MM.1S (cell line): ENCODE results near the gene MRPS18B.

Experiments
- DNase-seq: peaks from one replicate; pipeline ENCODE4 v3.0.0-alpha.2; 2015
- H2AFZ ChIP-seq: fragments of 300-600 bp; sonication (generic); 2 replicates; pipeline ENCODE4 v1.6.0; 2016; ENCODE audit warnings: antibody characterized with exemption, low read length
- H3F3A ChIP-seq: fragments of 300-600 bp; sonication (generic); 2 replicates; pipeline ENCODE4 v1.6.1; 2016; ENCODE audit warnings: mild to moderate bottlenecking, antibody characterized with exemption, low read length, moderate library complexity, mixed read lengths; ENCODE audit not compliant: insufficient read depth
- H3K27ac ChIP-seq: fragments of 300-600 bp; sonication (generic); 2 replicates; pipeline ENCODE4 v1.5.1; 2016; ENCODE audit warnings: mild to moderate bottlenecking, low read length
- H3K27me3 ChIP-seq: fragments of 300-600 bp; sonication (generic); replicated peaks from 2 replicates; pipeline ENCODE4 v1.6.0; 2016; ENCODE audit warnings: low read length; ENCODE audit not compliant: insufficient read depth
- H3K36me3 ChIP-seq: fragments of 300-600 bp; sonication (generic); replicated peaks from 2 replicates; pipeline ENCODE4 v1.6.1; 2016; ENCODE audit warnings: mild to moderate bottlenecking, low read length, mixed read lengths; ENCODE audit not compliant: insufficient read depth
- H3K4me1 ChIP-seq: fragments of 300-600 bp; sonication (generic); 2 replicates; pipeline ENCODE4 v1.6.1; 2016; ENCODE audit warnings: low read length, mixed read lengths
- H3K4me2 ChIP-seq: fragments of 300-600 bp; sonication (generic); 2 replicates; pipeline ENCODE4 v1.6.0; 2016; ENCODE audit warnings: low read depth, low read length
- H3K4me3 ChIP-seq: fragments of 300-600 bp; sonication (generic); 2 replicates; pipeline ENCODE4 v1.5.1; 2016; ENCODE audit warnings: low read length, mixed read lengths
- H3K79me2 ChIP-seq: fragments of 300-600 bp; sonication (generic); 2 replicates; pipeline ENCODE4 v1.6.1; 2016; ENCODE audit warnings: mixed run types, low read length, mixed read lengths
- H3K9ac ChIP-seq: fragments of 300-600 bp; sonication (generic); 2 replicates; pipeline ENCODE4 v1.6.1; 2016; ENCODE audit warnings: low read length, mixed read lengths
- H3K9me2 ChIP-seq: fragments of 300-600 bp; sonication (generic); replicated peaks from 2 replicates; pipeline ENCODE4 v1.6.1; 2016; ENCODE audit warnings: mild to moderate bottlenecking, low read length, mixed read lengths; ENCODE audit not compliant: insufficient read depth
- H3K9me3 ChIP-seq: fragments of 300-600 bp; sonication (generic); replicated peaks from 2 replicates; pipeline ENCODE4 v1.6.1; 2016; ENCODE audit warnings: mild to moderate bottlenecking, low read length, mixed read lengths; ENCODE audit not compliant: insufficient read depth
- H4K20me1 ChIP-seq: fragments of 300-600 bp; sonication (generic); 2 replicates; pipeline ENCODE4 v1.6.1; 2016; ENCODE audit warnings: mild to moderate bottlenecking, low read length, moderate library complexity, mixed read lengths; ENCODE audit not compliant: insufficient read depth
- EZH2 ChIP-seq: fragments of 300-600 bp; sonication (generic); optimal IDR thresholded peaks from 2 replicates; pipeline ENCODE3; 2017; ENCODE audit warnings: low read depth, mild to moderate bottlenecking, antibody characterized with exemption, low read length, mixed read lengths
- EZH2phosphoT487 ChIP-seq: fragments of 300-600 bp; sonication (generic); IDR thresholded peaks from 2 replicates; pipeline ENCODE4 v1.6.1; 2018; ENCODE audit warnings: antibody characterized with exemption, low read length
- TF ChIP-seq, protein P1 (sequence below): fragments of 300-600 bp; sonication (generic); IDR thresholded peaks from 2 replicates; pipeline ENCODE4 v1.5.1; 2016; ENCODE audit warnings: antibody characterized with exemption, low read length, mixed read lengths

MRPS18B gene

DNA sequence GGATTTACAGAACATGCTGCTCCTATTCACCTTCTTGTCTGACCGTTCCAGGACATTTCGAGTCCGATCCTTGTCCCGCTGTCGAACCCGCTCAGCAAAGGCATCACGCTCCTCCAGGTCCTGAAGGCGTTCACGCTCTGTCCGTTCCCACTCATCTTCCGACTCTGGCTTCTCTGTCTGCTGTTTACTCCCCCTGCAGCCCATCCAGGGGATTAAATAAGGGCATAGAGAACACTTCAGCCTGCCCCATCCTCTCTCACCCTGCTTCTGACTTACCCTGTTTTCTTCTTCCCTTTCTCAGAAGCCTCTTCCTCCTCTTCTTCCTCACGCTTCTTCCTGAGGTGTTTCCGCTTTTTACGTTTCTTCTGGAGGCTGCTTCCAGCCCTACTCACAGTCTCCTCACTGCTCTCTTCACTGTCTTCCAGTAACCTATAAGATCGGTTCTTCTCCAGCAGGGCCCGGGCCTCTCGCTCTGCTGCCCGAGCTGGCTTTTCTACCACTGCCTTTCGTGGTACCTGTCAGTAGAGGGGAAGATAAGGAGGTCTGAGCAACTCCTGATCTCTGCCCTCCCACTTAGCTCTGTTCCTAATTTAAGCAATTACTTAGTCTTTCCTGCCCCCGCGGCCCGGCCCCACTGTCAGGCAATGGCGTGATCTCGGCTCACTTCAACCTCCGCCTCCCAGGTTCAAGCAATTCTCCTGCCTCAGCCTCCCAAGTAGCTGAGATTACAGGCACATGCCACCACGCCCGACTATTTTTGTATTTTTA is 53.3 kb downstream of the MRPS18B start:
- no peaks in the 10 kb centered on the region for H3K36me3 ChIP-seq
- TF ChIP-seq EZH2phosphoT487 (no peak), EZH2 (no peak)
- TF ChIP-seq, protein P1, sequence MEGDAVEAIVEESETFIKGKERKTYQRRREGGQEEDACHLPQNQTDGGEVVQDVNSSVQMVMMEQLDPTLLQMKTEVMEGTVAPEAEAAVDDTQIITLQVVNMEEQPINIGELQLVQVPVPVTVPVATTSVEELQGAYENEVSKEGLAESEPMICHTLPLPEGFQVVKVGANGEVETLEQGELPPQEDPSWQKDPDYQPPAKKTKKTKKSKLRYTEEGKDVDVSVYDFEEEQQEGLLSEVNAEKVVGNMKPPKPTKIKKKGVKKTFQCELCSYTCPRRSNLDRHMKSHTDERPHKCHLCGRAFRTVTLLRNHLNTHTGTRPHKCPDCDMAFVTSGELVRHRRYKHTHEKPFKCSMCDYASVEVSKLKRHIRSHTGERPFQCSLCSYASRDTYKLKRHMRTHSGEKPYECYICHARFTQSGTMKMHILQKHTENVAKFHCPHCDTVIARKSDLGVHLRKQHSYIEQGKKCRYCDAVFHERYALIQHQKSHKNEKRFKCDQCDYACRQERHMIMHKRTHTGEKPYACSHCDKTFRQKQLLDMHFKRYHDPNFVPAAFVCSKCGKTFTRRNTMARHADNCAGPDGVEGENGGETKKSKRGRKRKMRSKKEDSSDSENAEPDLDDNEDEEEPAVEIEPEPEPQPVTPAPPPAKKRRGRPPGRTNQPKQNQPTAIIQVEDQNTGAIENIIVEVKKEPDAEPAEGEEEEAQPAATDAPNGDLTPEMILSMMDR, result no peak
- H3K9ac ChIP-seq, result no peak overlapping the region
- no peak overlapping the region for H3K27ac ChIP-seq
- H3K4me3 ChIP-seq, result no peak overlapping the region
- no peaks in the 10 kb centered on the region for H3K27me3 ChIP-seq
- H3K79me2 ChIP-seq, result peaks cover 25% of the 10 kb centered on the region
- H3K9me2 ChIP-seq, result no peaks in the 10 kb centered on the region
- DNase-seq, result no peak
- no peaks in the 10 kb centered on the region for H3K4me1 ChIP-seq
- H3K4me2 ChIP-seq, result no peak overlapping the region
- H3K9me3 ChIP-seq, result no peaks in the 10 kb centered on the region
- no peaks in the 10 kb centered on the region for H4K20me1 ChIP-seq
- no peak overlapping the region for H2AFZ ChIP-seq
- H3F3A ChIP-seq, result 0 out of 2 replicates have a peak, but pooled peaks cover 2% of the 10 kb centered on the region

DNA sequence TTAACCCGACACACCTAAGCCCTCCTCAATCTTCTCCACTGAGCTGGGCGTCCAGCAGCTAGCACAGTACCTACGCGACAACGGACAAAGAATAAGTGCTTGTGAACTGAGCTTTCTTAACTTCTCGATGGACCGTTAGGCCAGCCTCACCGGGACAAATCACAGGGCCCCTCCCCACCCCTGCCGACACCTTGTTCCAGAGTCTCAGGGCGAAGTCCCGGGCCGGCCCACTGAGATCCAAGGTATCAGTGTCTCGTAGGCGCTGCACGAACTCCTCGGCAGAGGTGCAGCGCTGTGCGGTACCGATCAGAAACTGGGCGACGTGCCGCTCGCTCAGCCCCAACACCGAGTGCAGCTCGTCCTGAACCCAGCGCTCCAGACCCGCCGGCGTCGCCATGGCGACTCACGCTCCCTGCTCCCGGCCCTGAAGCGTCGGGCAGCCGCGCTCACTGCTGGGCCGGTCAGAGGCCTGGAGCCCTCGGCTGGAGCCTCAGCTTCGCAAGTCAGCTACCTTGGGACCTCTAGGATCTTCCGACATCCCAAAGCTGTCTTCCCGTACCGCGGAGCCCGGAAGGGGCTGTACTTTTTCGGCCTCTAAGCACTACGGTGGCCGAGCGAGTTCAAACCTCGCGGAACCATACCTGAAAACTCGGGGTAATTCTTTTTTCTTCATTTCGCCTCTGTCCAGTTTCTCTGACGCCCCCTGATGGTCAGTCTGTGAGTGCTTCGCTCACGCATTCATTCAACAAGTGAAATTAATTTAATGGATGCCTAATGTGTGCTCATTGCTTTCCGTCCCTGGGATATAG is 55.0 kb downstream of the MRPS18B start, which contains the start of gene DHX16:
DHX16 (minus strand) TSS at position 562 of the 809 bp plus-strand sequence; CDS start at position 397, 165 bp downstream.
- H3K79me2 ChIP-seq, result peaks cover 25% of the 10 kb centered on the region
- peak; percentile 93 for DNase-seq
- peak within 1 kb of the TSS; percentile 65; the same call in 1 of the 2 replicates for H3K9ac ChIP-seq
- H3K9me3 ChIP-seq, result no peaks in the 10 kb centered on the region
- H3K27ac ChIP-seq, result peak within 1 kb of the TSS; percentile 19; the same call in 1 of the 2 replicates
- H3K4me1 ChIP-seq, result no peaks in the 10 kb centered on the region
- H3K4me3 ChIP-seq, result peak within 1 kb of the TSS; percentile 92
- H3K27me3 ChIP-seq, result no peaks in the 10 kb centered on the region
- H3F3A ChIP-seq, result 0 out of 2 replicates have a peak, but pooled peaks cover 9% of the 10 kb centered on the region
- no peaks in the 10 kb centered on the region for H4K20me1 ChIP-seq
- H3K9me2 ChIP-seq, result no peaks in the 10 kb centered on the region
- peak within 1 kb of the TSS; percentile 68 for H3K4me2 ChIP-seq
- H2AFZ ChIP-seq, result peak within 1 kb of the TSS; percentile 76
- 0 out of 2 replicates have a peak, but pooled peaks cover 3% of the 10 kb centered on the region for H3K36me3 ChIP-seq
- TF ChIP-seq, protein P1, result peak; percentile 86
- TF ChIP-seq EZH2, result no peak
- TF ChIP-seq EZH2phosphoT487, result no peak
